HG02852 (cell line): Measurements from ENCODE around the gene FKBP8.
A peak's percentile ranks its signal among the peaks of the same experiment; 100 is the strongest.
"Not testable (repeated sequence)": the region's sequence is repeated elsewhere in the genome, so short reads cannot be mapped to it uniquely, and the experiment has no call there.

Experiments
- ATAC-seq: cut with Tn5 transposase; IDR thresholded peaks from one replicate; pipeline ENCODE4 v1.9.1; 2021; ENCODE audit warnings: mild to moderate bottlenecking, moderate library complexity; ENCODE audit not compliant: unreplicated experiment

Gene FKBP8

DNA sequence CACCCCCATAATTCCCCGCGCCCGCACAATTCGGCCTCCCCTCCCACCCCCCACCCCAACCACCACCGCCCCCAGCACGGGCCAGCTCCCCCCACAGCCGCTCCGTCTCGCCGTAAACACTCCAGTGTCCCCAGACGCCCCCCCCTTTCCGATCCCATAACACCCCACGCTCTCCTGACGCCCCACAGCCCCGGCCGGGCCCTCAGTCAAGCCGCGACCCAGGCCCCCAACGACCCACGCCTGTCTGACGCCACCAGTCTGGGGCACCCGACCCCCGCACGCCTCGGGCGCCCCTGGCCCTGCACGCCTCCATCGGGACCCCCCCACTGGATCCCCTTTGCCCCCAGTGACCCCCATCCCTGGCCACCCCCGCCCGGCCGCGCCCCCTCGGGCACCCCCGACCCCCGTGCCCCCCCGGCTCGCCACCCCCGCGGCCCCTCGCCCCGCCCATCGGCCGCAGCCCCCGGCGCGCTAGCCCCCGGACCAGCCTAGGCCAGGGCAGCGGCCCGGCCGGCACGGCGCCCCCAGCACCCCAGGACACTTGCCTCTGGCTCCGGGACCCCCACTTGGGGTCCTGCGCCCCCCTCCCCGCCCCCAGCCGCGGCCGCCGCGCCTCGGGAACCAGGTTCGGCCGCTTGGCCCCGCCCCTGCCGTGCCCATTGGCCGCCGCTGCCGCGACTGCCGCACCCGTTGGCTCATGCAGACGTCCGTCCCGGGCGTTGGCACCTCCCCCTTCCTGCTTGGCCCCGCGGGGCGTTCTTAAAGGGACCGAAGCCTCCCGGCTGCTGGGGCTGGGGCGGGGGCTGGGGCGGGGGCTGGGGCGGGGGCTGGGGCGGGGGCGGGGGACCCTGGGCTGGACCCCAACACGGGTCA, at the start of gene FKBP8:
Gene FKBP8, minus strand, starts transcription at position 633 of the 873 bp plus-strand sequence. CDS start 1,603 bp downstream, outside the sequence.
- ATAC-seq, result peak; percentile 93

DNA sequence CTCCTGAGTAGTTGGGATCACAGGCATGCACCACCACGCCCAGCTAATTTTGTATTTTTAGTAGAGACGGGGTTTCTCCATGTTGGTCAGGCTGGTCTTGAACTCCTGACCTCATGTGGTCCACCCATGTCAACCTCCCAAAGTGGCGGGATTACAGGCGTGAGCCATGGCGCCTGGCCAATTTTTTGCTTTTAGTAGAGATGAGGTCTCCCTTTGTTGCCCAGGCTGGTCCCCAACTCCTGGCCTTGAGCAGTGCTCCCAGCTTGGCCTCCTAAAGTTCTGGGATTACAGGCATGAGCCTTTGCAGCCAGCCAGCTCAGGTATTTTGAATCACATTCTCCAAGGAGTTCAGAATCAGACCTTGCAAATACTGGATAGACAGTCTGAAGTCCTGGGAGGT, 49.4 kb upstream of the FKBP8 start:
- not testable (repeated sequence) for ATAC-seq

DNA sequence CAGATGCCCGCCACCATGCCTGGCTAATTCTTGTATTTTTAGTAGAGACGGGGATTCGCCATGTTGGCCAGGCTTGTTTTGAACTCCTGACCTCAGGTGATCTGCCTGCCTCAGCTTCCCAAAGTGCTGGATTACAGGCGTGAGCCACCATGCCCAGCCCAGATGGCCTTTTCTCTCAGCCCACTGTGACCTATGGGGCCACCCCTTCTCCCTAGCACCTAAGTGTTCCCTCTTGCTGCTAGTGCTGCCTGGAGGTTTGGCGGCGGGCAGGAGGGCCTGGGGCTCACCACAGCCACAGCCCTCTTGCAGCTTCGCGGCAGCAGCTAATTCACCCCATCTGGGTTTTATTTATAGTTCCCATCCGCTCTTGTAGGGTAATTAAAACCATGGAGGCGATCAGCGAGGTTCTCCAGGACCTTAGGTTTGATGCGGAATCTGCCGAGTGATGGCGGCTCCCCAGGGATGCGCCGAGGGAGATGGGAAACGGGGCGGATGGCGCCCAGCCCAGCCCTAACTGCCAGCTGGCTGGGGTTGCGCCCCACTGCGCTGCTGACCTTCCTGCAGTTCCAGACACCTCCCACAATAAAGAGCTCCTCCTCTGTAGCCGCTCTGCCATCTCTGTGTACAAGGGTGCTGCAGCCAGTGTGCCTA, 48.5 kb upstream of the FKBP8 start:
- ATAC-seq, result no peak

DNA sequence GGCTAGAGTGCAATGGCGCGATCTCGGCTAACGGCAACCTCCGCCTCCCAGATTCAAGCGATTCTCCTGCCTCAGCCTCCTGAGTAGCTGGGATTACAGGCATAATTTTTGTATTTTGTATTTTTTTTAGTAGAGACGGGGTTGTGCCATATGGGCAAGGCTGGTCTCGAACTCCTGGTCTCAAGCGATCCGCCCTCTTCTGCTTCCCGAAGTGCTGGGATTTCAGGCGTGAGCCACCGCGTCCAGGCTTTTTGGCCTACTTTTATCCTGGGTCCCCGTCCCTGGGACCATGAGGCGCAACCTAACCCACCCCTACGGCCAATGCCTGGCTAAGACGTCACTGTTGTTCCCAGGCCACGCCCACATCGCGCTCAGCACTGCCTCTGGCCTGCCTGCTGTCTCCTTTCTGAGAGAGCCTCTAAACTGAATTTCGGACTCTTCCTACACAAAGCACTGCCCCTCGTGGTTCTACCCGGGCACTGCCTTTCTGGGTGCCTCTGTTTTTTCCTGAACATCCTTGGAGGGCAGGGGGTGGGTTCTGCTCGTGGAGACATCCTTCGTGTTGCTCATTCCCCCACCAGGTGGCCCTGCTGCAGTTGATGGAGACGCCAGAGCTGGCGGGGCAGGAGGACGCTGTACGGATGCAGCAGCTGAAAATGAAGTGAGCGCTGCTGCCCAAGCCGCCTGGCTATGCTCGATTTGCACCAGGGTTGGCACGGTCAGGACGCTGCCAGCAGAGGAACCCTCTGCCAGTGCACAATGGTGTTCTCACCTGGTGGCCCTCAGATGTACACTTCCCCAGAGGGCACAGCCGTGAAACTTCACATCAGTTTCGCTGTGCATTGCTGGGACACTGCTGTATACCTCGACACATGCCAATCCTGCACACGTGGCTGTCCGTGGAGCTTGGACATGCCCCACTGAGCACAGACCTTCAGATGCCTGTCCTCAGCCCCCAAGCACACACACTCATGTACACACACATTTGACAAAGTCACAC, 47.2 kb upstream of the FKBP8 start:
- no peak for ATAC-seq

DNA sequence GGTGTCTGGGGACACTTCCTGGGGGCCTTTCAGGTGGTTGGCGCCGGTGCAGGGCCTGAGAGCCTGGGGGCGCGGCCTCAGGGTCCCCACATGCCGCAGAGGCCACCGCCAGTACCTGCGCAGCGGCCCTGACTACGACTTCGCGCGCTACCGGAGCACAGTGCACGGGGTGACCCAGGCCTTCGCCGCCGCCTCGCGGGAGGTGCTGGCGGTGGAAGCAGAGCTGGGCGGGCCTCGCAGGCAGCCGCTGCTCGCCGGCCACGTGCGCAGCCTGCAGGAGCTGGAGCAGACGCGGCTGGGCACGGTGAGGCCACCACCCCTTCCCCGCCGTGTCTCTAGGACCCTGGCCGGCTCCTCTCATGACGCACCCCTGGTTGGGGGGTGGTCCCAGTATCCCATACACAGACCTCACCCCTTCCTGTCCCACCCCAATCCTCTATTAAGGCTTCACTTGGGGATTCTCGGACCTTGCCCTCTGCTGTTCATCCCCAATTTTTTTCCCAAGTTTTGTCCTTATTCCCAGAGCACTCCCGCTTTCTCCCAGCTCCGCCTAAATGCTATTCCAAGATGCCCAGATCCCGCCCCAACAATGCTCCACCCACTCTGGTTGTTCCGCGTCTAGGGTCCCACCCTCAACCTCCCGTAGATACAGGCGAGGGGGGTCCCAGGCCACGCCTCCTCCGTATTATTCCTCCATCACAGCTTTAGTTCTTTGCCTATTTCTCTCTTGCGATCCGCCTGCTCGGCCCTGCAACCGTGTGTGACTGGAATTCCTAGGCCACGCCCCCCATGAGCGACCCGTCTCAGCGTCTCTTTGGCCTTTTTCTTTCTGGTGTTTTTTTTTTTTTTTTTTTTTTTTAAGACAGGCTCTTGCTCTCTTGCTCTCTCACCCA, 46.3 kb upstream of the FKBP8 start:
- peak; percentile 24 for ATAC-seq

DNA sequence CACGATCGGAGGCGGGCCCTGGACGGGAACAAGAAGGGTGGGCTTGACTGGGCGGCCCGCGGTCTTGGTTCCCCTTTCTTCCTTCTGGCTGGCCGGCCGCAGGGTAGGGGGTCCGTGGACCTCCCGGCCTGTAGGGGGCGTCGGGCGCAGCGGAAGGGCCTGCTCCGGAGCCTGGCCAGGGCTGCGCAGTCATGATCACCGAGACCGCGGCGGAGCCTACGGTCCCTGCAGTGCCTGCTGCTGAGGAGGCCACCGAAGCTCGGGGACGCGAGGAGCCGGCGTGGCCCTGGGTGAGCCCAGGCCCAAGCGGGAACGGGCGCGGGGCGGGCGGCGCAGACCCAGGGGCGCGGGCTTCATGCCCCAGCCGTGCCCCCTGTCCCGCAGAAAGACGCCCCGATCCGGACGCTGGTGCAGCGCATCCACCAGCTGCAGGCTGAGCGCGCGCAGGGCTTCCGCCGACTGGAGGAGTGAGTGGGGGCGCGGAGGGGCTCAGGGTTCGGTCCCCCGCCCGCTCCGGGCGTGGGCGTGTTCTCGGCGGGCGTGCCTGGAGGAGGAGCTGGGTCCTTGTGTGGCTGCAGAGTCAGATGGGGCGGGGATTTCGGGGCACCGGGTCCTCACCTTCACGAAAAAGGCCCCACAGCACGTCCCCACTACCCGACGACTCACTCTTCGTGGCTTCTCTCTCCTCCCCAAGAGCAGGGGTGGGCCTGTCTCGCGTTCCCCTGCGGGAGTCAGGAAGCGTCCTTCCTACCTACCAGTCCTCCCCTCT, 45.4 kb upstream of the FKBP8 start, which contains the start of gene REX1BD:
Gene REX1BD, plus strand, starts transcription at position 188 of the 769 bp plus-strand sequence. Its CDS starts 4 bp downstream, at position 192.
- peak; percentile 73 for ATAC-seq

DNA sequence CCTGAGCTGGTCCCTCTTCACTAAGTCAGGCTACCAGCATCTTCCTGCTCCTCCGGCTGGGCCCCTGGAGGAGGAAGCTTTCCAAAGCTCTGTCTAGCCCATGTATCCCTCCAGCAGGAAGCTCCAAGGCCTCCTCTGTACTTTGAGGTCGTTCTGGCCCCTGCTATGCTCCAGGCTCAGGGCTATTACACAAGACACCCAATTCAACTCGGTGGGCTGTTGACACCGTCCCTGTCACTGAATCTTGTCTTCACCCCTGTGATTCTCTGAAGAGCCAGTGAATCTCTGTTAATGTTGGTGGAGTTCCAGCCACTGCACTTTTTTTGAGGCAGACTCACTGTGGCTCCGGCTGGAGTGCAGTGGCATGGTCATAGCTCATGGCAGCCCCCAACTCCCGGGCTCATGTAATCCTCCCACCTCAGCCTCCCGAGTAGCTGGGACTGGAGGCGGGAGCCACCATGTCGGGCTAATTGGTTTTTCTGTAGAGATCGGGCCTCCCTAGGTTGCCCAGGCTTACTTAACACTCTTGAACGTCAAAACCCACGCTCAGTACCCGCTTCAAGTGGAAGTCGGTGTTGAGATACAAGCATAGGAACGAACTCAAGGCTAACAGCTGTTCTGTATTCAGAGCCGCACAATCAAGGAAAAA, 44.7 kb upstream of the FKBP8 start:
- ATAC-seq, result no peak

DNA sequence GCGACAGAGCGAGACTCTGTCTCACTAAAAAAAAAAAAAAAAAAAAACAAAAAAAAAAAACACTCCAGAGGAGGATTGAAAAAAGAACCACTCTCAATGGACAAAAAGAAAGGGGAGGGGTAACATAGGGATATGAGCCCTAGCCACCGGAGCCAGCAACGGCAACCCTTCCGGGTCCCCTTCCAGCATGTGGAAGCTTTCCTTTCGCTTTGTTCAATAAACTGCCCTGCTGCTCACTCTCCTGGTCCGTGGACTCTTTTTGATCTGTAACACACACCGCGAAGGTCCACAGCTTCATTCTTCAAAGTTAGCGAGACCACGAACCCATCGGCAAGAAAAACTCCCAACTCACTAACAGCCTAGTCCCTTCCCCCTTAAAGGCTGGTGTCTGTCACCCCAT, 44.2 kb upstream of the FKBP8 start:
- ATAC-seq, result no peak

DNA sequence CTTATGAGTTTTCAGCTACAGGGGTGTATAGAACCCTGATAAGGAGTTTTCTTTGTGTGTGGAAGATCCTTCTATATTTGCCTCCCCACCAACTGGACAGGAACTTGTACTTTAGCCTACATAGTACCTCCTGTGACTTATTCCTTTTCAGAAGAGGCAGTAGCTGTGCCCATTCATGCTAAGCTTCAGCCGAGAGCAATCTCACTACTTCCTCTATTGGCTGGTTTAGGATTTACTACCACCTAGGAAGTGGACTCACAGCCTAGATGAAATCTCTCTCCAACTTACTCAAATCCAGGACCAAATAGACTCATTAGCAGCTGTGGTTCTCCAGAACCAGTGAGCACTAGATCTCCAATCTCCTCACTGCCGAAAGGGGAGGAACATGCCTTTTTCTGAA, 42.9 kb upstream of the FKBP8 start:
- ATAC-seq, result no peak

DNA sequence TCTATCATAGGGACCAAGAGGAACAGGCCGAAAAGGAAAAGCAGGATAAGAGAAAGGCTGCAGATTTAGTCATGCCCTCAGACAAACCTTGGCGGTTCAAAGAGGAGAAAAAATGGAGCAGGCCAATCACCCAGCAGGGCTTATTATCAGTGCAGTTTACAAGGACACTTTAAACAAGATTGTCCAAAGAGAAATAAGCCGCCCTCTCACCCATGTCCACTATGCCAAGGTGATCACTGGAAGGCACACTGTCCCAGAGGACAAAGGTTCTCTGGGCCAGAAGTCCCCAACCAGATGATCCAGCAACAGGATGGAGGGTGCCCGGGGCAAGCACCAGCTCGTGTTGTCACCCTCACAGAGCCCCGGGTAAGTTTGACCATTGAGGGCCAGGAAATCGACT, 36.9 kb upstream of the FKBP8 start:
- no peak for ATAC-seq

DNA sequence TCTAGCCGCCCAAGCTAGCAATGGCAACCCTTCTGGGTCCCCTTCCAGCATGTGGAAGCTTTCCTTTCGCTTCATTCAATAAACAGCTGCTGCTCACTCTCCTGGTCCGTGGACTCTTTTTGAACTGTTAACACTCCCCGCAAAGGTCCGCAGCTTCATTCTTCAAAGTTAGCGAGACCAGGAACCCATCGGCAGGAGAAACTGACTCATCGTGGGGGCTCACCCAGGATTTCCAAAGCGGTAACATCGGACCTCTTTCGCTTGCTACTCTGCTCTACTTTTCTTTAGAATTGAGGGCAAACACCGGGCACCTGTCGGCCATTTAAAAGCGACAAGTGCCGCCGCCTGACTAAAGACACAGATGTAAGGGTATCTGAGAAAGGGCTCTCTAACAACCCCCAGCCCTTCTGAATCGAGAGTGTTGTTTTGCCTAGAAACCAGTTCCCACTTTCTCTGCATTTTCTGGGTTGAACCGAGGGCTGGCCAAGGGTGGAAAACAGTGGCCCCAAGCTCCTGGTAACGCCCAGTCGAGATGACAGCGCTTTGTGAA, 34.1 kb upstream of the FKBP8 start:
- no peak for ATAC-seq

DNA sequence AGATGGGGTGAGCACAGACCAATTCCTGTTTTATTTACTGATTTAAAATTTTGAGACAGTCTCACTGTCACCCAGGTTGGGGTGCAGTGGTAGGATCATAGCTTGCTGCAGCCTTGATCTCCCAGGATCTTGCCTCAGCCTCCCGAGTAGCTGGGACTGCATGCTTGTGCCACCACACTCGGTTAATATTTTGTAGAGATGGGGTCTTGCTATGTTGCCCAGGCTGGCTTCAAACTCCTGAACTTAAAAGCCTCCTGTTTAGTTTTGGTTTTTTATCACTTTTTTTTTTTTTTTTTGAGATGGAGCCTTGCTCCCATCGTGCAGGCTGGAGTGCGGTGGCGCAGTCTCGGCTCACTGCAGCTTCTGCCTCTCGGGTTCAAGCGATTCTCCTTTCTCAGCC, 33.0 kb upstream of the FKBP8 start:
- no peak for ATAC-seq

DNA sequence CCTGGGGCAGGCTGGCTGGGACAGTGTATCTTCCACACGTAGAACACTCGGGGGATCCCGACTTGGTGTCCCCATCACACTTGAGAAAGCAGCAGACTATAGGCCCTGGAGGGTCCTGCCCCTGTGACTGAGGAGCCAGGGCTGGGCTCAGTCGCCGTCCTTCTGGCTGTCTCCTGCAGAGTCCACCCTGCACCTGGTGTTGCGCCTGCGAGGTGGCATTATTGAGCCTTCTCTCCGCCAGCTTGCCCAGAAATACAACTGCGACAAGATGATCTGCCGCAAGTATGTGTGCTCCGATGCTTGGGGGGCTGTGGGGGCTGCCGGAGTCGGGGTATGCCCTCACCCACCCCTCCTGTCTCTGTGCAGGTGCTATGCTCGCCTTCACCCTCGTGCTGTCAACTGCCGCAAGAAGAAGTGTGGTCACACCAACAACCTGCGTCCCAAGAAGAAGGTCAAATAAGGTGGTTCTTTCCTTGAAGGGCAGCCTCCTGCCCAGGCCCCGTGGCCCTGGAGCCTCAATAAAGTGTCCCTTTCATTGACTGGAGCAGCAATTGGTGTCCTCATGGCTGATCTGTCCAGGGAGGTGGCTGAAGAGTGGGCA, 31.4 kb upstream of the FKBP8 start:
- ATAC-seq, result no peak

DNA sequence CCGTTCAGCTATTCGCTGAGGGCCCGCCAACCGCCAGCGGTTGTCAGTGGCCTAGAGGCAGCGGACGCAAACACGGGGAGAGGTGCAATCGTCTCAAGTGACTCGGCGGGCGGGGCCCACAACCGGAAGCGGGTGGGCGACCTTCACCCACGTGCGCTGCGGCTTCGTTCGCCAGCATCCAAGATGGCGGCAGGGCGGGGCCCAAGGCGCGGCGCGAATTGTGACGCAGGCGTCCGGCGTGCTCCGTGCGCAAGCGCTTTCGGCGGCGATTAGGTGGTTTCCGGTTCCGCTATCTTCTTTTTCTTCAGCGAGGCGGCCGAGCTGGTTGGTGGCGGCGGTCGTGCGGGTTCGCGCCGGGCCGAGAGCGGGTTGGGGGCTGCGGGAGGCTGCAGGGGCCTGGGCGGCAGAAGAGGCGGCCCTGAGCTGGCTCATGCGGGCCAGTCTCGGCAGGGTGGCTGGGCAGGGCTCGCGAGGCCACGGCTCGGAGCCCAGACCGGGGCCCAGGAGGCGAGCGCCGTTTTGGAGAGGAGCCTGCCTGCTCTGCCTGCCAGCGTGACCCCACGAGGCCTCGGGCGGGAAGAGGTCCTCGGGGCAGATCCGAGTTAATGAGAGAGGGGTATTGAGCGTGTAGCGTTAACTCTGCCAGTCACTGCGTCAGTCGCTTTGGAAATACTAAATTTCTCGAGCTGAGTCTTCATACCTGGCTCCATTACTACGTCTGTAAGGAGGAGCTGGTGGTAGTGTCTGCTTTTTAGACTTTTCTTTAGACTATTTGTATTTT, 28.4 kb upstream of the FKBP8 start, which contains the start of gene UBA52:
Gene UBA52, plus strand, starts transcription at position 294 of the 781 bp plus-strand sequence. CDS start 1,444 bp downstream, outside the sequence.
- ATAC-seq, result peak; percentile 87

DNA sequence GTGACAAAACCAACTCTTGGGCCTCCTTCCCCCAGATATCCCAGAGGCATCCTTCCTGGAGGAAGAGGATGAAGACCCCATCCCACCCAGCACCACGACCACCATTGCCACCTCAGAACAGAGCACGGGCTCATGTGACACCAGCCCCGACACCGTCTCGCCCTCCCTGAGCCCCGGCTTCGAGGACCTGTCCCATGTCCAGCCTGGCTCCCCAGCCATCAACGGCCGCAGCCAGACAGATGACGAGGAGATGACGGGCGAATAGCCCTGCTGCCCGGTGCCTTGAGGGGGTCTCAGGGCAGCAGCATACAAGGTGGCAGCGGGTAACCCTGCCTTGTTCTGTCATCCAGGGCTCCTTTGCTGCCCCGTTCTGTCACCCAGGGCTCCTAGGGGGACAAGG, 25.0 kb upstream of the FKBP8 start:
- ATAC-seq, result no peak

DNA sequence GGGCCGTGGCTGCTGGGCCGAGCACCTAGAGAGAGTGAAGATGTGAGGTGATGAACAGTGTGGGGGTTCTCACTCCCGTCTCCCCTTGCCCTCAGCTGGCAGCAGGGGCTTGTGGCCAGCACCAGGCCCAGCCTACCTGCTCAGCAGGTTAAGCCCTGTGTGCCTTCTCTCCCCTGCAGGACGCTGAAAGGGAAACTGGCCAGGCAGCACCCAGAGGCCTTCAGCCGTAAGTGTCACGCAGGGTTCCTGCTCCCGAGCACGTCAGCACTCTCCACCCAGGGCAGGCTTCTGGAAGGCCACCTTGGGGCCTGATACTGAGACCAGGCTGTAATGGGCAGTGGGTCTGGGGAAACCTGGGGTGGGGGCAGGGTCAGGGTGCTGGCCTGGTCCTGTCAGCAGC, 23.6 kb upstream of the FKBP8 start:
- no peak for ATAC-seq

DNA sequence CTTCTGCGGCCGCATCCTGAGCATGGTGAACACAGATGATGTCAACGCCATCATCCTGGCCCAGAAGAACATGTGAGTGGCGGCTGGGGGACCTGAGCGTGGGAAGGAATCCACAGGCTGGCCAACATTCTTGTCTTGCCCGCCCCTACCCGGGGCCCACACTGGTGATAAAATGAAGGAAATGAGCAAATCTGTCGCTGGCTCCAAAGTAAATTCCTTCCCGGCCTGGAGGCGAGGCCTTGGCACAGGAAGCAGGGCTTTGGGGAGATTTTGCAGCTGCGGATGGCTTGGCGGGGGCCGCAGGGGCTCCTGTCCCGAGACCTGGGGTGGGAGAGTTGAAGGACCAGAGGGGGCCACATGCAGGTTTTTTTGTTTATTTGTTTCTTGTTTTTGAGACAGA, 18.7 kb upstream of the FKBP8 start:
- ATAC-seq, result no peak
